Measurements from ENCODE around the gene PLAAT4.

DNA sequence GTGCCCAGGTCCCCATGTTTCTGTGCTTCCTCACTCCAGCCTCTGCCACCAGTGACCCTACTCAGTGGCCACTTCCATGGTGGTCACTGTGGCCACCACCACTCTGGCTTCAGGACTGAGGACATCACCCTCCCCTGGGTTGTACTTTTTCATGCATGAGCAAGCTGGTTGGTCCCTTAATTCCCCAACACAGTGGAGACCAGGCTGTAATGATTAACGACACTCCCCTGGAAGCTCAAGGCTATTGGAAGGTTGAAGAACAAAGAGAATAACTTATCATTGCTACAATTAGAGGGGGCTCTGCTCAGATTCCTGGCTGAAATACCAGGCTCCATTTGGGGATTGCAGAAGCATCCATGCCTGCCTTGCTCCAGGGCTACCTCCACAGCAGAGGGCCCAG lies 10.5 kb downstream of the PLAAT4 start:
- TF ChIP-seq, protein P1, sequence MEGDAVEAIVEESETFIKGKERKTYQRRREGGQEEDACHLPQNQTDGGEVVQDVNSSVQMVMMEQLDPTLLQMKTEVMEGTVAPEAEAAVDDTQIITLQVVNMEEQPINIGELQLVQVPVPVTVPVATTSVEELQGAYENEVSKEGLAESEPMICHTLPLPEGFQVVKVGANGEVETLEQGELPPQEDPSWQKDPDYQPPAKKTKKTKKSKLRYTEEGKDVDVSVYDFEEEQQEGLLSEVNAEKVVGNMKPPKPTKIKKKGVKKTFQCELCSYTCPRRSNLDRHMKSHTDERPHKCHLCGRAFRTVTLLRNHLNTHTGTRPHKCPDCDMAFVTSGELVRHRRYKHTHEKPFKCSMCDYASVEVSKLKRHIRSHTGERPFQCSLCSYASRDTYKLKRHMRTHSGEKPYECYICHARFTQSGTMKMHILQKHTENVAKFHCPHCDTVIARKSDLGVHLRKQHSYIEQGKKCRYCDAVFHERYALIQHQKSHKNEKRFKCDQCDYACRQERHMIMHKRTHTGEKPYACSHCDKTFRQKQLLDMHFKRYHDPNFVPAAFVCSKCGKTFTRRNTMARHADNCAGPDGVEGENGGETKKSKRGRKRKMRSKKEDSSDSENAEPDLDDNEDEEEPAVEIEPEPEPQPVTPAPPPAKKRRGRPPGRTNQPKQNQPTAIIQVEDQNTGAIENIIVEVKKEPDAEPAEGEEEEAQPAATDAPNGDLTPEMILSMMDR (conservative IDR thresholded peaks at IDR 0.05; ENCODE audit: low read depth in 2 of 2): no peak
- TF ChIP-seq CREB1 (CRISPR knock-in tag; IDR thresholded peaks at IDR 0.05; ENCODE audit: low read depth) (no peak), POLR2AphosphoS5 (IDR thresholded peaks at IDR 0.05; ENCODE audit: low read depth) (no peak), EZH2phosphoT487 (IDR thresholded peaks at IDR 0.05; ENCODE audit: unreplicated experiment) (no peak), ZNF331 (CRISPR knock-in tag; IDR thresholded peaks at IDR 0.05; ENCODE audit: low read depth) (no peak), EZH2 (IDR thresholded peaks at IDR 0.05; ENCODE audit: low read depth, unreplicated experiment) (no peak), STAT1 (IDR thresholded peaks at IDR 0.05; ENCODE audit: unreplicated experiment) (no peak), NANOG (IDR thresholded peaks at IDR 0.05; ENCODE audit: borderline replicate concordance) (no peak)
- TF ChIP-seq, protein P2, sequence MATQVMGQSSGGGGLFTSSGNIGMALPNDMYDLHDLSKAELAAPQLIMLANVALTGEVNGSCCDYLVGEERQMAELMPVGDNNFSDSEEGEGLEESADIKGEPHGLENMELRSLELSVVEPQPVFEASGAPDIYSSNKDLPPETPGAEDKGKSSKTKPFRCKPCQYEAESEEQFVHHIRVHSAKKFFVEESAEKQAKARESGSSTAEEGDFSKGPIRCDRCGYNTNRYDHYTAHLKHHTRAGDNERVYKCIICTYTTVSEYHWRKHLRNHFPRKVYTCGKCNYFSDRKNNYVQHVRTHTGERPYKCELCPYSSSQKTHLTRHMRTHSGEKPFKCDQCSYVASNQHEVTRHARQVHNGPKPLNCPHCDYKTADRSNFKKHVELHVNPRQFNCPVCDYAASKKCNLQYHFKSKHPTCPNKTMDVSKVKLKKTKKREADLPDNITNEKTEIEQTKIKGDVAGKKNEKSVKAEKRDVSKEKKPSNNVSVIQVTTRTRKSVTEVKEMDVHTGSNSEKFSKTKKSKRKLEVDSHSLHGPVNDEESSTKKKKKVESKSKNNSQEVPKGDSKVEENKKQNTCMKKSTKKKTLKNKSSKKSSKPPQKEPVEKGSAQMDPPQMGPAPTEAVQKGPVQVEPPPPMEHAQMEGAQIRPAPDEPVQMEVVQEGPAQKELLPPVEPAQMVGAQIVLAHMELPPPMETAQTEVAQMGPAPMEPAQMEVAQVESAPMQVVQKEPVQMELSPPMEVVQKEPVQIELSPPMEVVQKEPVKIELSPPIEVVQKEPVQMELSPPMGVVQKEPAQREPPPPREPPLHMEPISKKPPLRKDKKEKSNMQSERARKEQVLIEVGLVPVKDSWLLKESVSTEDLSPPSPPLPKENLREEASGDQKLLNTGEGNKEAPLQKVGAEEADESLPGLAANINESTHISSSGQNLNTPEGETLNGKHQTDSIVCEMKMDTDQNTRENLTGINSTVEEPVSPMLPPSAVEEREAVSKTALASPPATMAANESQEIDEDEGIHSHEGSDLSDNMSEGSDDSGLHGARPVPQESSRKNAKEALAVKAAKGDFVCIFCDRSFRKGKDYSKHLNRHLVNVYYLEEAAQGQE (IDR thresholded peaks at IDR 0.05; ENCODE audit: unreplicated experiment): no peak
- TF ChIP-seq, protein P3, sequence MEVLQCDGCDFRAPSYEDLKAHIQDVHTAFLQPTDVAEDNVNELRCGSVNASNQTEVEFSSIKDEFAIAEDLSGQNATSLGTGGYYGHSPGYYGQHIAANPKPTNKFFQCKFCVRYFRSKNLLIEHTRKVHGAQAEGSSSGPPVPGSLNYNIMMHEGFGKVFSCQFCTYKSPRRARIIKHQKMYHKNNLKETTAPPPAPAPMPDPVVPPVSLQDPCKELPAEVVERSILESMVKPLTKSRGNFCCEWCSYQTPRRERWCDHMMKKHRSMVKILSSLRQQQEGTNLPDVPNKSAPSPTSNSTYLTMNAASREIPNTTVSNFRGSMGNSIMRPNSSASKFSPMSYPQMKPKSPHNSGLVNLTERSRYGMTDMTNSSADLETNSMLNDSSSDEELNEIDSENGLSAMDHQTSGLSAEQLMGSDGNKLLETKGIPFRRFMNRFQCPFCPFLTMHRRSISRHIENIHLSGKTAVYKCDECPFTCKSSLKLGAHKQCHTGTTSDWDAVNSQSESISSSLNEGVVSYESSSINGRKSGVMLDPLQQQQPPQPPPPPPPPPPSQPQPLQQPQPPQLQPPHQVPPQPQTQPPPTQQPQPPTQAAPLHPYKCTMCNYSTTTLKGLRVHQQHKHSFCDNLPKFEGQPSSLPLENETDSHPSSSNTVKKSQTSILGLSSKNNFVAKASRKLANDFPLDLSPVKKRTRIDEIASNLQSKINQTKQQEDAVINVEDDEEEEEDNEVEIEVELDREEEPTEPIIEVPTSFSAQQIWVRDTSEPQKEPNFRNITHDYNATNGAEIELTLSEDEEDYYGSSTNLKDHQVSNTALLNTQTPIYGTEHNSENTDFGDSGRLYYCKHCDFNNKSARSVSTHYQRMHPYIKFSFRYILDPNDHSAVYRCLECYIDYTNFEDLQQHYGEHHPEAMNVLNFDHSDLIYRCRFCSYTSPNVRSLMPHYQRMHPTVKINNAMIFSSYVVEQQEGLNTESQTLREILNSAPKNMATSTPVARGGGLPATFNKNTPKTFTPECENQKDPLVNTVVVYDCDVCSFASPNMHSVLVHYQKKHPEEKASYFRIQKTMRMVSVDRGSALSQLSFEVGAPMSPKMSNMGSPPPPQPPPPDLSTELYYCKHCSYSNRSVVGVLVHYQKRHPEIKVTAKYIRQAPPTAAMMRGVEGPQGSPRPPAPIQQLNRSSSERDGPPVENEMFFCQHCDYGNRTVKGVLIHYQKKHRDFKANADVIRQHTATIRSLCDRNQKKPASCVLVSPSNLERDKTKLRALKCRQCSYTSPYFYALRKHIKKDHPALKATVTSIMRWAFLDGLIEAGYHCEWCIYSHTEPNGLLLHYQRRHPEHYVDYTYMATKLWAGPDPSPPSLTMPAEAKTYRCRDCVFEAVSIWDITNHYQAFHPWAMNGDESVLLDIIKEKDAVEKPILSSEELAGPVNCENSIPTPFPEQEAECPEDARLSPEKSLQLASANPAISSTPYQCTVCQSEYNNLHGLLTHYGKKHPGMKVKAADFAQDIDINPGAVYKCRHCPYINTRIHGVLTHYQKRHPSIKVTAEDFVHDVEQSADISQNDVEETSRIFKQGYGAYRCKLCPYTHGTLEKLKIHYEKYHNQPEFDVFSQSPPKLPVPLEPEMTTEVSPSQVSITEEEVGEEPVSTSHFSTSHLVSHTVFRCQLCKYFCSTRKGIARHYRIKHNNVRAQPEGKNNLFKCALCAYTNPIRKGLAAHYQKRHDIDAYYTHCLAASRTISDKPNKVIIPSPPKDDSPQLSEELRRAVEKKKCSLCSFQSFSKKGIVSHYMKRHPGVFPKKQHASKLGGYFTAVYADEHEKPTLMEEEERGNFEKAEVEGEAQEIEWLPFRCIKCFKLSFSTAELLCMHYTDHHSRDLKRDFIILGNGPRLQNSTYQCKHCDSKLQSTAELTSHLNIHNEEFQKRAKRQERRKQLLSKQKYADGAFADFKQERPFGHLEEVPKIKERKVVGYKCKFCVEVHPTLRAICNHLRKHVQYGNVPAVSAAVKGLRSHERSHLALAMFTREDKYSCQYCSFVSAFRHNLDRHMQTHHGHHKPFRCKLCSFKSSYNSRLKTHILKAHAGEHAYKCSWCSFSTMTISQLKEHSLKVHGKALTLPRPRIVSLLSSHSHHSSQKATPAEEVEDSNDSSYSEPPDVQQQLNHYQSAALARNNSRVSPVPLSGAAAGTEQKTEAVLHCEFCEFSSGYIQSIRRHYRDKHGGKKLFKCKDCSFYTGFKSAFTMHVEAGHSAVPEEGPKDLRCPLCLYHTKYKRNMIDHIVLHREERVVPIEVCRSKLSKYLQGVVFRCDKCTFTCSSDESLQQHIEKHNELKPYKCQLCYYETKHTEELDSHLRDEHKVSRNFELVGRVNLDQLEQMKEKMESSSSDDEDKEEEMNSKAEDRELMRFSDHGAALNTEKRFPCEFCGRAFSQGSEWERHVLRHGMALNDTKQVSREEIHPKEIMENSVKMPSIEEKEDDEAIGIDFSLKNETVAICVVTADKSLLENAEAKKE (CRISPR knock-in tag; IDR thresholded peaks at IDR 0.05): no peak
